A549 treated with AZD9567 at 1 μM for 4 hours (cell line): ENCODE results near the gene LEMD3. TPM values are rescaled to one million over a fixed set of nuclear protein-coding genes. Genes with fewer than 3 reads are reported as not detected.

Experiments used
- total RNA-seq: library from RNA; stranded (reverse); fragments of 200-300 nt; extraction: Qiagen RNA extraction; gene quantifications from 5 replicates; pipeline ENCODE4 v1.2.3, GENCODE V29; 2022; ENCODE audit not compliant: insufficient read depth

Gene LEMD3
- 9.2 to 13.0 TPM (median 11.7 TPM) in 5 replicates for total RNA-seq

DNA sequence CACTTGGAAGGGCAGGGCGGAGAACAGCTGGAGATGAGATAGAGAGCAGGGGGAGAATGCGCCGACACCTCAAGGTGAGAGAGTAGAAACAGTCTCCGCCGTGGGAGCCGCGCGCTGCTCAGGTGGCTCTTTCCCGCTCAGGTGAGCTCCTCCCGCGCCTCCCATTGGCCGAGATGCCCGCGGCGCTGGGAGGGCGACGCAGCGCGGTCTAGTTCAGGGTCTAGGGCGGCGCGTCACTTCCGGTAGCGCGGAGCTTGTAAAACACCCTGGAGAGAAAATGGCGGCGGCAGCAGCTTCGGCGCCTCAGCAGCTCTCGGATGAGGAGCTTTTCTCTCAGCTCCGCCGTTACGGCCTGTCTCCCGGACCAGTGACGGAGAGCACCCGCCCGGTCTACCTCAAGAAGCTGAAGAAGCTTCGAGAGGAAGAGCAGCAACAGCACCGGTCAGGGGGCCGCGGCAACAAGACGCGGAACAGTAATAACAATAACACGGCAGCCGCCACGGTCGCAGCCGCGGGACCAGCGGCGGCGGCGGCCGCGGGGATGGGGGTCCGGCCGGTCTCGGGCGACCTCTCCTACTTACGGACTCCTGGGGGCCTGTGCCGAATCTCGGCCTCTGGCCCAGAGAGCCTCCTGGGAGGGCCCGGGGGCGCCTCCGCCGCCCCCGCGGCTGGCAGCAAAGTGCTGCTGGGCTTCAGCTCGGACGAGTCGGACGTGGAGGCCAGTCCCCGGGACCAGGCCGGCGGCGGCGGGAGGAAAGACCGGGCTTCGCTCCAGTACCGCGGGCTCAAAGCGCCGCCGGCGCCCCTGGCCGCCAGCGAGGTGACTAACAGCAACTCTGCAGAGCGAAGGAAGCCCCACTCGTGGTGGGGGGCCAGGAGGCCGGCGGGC lies at the start of gene LEMD3:
Gene LEMD3 (plus strand): TSS at position 264 of the 889 bp plus-strand sequence. CDS start 14 bp downstream, at position 278.

DNA sequence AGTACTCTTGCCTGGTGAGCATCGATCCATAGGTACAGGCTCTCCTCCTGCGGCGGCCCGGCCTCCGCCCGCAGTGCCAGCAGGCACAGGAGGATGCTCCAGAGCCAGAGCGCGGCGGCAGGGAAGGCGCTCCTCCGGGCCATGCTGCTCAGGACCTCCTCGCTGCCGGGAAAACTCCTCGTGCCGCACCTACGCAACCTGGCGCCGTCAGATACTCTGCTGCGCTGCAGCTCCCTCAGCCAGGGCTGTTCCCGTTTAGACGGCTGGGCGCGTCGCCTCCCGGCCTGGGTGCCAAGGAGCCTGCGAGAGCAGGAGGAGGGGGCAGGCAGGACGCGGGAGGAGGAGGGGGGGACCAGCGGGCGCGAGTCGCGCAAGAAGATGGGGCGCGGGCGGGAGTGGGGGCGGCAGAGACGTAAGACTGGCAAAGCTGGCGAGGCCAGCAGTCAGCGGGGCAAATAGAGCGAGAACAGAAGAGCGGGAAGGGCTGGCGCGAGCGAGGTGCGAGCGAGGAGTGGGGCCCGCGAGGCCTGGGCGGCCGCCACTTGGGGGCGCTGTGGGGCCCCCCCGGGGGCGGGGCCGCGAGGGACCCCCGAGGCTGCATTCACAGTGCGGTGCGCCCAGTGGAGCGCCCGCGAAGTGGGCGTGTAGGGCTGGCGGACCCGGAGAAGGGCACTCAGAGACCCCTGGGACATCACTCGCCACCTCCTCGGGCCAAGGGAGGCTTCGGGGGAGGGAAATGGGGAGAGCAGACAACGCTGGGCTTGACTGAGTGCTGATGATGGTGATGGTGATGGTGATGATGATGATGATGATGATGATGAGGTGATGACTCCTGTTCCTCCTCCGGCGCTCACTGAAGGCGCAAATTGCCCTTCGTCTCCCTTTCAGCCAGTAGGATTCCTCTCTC lies 48.1 kb upstream of the LEMD3 start, which contains the start of gene WIF1:
Gene WIF1 (minus strand): TSS at position 257 of the 907 bp plus-strand sequence. CDS start 114 bp downstream, at position 143.

DNA sequence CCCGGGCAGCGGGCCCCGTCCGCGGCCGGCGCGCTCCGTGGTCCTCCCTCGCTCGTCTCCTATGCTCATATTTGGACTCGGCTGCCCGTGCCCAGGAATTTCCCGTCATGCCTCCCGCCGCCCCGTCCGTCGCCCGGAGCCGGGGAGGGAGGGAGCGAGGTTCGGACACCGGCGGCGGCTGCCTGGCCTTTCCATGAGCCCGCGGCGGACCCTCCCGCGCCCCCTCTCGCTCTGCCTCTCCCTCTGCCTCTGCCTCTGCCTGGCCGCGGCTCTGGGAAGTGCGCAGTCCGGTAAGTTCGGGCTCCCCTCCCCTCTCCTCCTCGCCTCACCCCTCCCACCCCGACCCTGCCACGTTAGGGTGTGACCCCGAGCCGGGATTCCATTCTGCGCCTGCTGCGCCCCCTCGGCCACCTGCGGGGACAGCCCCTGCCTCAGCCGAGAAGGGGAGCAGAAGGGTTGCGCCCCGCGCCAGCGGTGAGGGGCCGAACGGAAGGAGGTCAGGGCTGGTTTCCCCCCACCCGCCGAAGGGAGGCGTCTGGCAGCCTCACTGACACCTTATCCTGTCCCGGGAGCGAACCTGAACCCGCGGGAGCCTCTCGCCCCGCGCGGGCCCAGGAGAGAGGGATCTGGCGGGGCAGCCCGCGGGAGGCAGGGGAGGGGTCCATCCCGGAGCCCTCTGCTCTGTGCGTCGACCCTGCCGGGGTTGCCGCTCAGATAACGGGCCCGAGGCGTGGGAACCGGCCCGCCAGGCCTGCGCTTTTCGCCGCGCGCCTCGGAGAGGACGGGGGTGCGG lies 109.4 kb downstream of the LEMD3 start, which contains the start of gene MSRB3:
Gene MSRB3 (plus strand): TSS at position 108 of the 793 bp plus-strand sequence. CDS start 29,897 bp downstream, outside the sequence.

Other genes starting within 250 kb of the LEMD3 start
- gene WIF1, start 48.3 kb upstream of the LEMD3 start, total RNA-seq, result not detected in 5 replicates
- 20.4 to 23.9 TPM (median 23.2 TPM) in 5 replicates for gene MSRB3, start 109.1 kb downstream of the LEMD3 start, total RNA-seq